GM18861 (cell line): ENCODE measurements around the gene SUMF1.

ENCODE experiments used
- ATAC-seq: cut with Tn5 transposase; IDR thresholded peaks from one replicate; pipeline ENCODE4 v1.9.1; 2021; ENCODE audit not compliant: unreplicated experiment

The SUMF1 gene

GRCh38 chr3:4418156-4418555 lies 48.9 kb downstream of the SUMF1 start:
- ATAC-seq, result no peak

- ATAC-seq, result no peak
These were observed 49.6 kb downstream of the SUMF1 start for GRCh38 chr3:4417449-4417848.

DNA sequence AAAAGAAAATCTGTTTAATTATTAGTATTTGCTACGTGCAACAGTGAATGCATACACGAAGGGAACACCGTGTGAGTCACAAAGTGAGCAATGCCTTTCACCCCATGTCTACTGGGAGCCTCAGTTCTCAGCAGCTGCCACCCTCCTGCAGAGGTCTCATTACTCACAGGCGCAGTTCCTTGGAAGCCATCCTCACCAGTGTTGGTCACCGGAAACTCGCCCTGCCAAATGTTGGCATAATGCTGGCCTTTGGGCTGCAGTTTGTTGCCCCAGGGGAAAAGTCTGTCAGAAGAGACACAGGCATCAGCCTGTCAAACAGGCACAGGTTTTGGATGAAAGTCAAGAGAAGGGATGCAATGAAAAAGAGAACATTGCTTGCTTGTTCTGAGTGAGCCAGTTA lies 50.1 kb downstream of the SUMF1 start:
- ATAC-seq, result no peak

DNA sequence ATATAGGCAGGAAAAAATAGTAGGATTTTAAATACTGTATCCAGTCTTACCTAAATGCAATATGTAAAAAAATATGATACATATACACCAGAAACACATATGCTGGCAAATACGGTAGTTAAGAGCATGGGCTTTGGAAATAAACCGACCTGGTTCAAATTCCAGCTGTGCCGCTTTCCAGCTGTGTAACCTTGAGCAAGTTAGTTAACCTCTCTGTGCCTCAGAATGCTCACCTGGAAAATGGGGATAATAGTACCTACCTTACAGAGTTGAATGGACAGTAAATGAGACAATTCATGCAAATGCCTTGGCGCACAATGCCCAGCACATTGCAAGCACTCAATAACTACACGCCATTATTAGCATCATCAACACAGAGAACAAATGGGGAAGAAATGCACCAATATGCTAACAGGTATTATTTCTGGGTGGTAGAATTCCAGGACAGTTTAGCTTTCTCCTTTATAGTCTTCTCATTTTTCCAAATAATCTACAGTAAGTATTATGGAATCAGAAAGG lies 50.6 kb downstream of the SUMF1 start:
- ATAC-seq, result no peak

GRCh38 chr3:4413467-4413866 lies 53.6 kb downstream of the SUMF1 start:
- no peak for ATAC-seq

- ATAC-seq, result no peak
These were observed 55.2 kb downstream of the SUMF1 start for GRCh38 chr3:4411833-4412232.

- no peak for ATAC-seq
These were observed 55.8 kb downstream of the SUMF1 start for GRCh38 chr3:4411236-4411635.

DNA sequence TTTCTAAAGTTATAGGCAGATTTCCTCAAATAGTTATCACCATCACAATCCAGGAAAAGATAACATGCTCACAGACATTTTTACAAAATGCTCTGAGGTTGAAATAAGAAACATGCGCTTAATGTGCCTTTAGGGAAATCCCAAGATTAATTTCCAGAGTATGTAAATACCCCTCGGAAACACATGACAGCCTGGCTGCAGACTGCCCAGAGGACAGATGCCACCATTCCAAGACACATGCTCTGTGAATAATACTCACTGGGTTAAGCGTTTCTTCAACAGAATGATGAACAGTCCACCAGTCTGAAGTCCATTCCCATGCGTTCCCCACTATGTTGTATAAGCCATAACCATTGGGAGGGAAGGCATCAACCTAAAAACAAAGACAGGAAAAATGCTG lies 56.5 kb downstream of the SUMF1 start:
- ATAC-seq, result no peak

- ATAC-seq, result no peak
These were observed 57.0 kb downstream of the SUMF1 start for GRCh38 chr3:4409971-4410573.

- no peak for ATAC-seq
These were observed 57.7 kb downstream of the SUMF1 start for GRCh38 chr3:4409415-4409814.

DNA sequence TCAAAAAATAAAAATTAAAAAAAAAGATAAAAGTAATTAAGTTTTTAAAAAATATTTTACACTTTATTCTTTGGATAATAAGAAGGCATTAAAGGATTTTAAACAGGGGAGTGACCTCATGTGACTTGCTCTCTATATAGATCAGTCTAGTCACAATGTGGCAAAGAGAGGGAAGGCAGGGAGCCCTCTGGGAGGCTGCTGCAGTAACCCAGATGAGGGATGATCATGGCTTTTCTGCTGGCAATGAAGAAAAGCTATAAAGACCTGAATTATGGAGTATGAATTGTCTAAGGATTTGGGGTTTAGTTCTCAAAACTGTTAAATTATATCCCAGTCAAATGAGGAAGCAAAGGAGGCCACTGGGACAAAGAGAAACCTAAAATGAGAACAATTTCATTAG lies 58.1 kb downstream of the SUMF1 start:
- no peak for ATAC-seq

GRCh38 chr3:4407941-4408340 lies 59.1 kb downstream of the SUMF1 start:
- no peak for ATAC-seq

DNA sequence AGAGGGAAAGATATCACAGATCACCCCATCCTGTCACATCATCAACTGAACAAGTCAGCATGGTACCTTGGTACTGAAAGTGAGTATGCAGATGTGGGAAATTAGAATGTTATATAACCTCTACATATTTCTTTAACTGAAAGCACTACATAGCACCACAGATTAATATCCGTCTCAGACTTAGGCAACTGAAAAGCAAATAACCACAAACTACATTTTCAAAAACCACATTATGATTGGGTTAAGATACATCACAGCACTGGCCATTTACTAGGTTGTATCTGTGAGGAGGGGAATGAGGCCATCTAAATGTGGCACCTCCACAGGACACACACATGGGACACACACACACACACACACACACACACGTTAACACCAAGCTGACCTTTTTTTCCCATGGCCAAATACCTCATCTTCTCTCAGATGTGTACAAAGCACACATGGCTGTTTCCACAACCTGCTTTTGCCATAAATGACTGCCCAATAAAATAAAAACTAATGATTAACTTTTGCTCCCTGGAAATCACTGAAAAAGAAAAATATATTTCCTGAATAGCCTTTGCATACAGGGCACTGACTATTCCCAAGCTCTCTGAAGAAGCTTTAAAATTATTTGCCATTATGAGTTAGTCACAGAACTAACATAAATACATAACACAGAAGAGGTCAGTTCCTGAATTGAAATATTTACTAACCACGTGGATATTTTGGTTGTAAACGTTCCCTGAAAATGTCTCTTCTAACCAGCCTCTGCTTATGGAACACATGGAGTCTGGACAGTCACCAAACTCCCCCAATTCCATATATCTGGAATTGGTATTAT lies 60.1 kb downstream of the SUMF1 start:
- ATAC-seq, result peak; percentile 51

- ATAC-seq, result no peak
These were observed 62.2 kb downstream of the SUMF1 start for GRCh38 chr3:4404881-4405280.

DNA sequence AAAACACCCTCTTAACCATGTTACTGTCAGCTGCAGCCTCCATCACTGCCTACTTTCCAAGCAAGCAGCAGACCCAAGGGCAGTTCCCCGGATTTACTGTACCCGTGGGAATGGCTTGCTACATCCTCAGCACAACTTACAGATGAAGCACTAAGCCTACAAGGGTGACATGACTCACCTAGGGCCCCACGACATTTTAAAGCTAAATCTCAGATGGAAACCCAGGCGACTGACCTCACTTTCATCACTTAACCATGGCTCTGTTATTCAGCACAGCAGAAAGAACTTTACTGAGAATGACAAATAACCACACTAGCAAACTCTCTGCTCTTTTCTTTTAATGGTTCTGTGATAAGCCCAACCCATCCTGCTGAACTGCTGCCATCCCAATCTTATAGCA lies 65.6 kb downstream of the SUMF1 start:
- ATAC-seq, result no peak

GRCh38 chr3:4399476-4399875 lies 67.6 kb downstream of the SUMF1 start:
- ATAC-seq, result no peak

DNA sequence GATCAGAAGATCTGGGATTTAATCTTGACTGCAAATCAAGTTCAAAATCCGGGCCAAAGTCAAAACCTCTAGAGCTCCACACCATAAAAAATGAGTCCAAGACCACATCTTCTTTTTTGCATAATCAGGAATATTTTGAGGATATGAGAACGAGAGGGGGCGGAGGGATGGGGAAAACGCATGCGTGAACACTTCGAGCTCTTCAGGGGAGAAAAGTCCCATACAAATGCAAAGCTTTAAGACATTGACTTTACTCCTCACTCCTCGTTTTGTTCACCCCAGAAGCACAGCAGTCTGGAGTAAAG lies 68.2 kb downstream of the SUMF1 start:
- no peak for ATAC-seq

- no peak for ATAC-seq
These were observed 68.7 kb downstream of the SUMF1 start for GRCh38 chr3:4398120-4398940.

DNA sequence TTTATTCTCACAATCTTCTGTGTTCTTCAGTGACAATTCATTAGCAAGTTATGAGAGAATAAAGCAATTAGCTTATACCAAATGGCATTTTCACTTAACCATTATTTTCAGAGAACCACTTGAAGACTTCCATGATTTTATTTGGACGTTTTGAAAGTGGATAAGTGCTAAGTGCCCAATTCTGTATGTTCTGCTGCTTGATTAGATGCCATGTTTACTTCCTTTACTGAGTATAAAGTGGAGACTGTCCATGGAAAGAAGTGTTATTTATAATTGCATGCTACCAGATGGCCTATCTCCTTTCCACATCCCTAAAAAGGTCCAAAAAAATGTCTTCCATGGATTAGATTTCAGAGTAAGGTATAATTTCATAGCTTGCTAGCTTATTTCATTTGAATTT lies 69.6 kb downstream of the SUMF1 start:
- no peak for ATAC-seq

DNA sequence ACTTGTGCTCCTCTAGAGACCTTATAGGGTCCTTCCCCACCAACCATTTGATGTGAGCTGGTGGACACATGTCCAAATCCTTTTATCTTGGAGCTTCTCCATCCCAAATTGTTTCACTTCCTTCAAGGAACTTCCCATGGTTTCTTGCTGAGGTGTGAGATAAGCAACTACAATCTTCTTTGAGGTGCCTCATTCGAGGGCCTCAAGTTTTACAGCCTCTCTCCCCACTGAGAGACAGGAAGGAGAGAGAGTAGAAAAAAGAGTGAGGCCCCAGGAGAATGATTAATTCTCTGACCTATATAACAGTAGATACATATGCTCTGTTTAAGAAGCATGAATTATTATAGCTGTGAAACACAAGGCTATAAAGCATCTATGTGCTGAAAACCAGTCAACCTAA lies 70.5 kb downstream of the SUMF1 start:
- no peak for ATAC-seq

GRCh38 chr3:4396006-4396405 lies 71.1 kb downstream of the SUMF1 start:
- no peak for ATAC-seq

DNA sequence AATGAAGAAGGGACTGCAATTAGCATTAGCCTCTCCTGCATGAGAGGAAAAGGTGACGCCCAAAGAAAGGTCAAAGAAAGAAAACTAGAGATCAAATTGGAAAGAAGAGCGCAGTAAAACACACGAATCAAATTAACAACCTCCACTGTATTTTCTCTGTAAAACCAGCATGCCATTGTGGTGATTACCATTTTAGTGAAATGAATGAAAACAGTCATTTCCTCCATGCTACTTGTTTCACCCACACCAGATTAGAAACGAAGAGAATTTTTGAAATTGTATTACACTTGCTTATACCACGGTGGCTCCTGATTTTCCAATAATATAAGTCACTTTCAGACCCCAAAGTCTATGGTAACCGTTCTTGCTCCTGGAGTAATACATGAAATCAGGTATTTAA lies 71.6 kb downstream of the SUMF1 start:
- no peak for ATAC-seq
